HG03159 (cell line): ENCODE results near the gene AKT1.

Experiments used
- ATAC-seq: cut with Tn5 transposase; IDR thresholded peaks from one replicate; pipeline ENCODE4 v1.9.1; 2021; ENCODE audit warnings: mild to moderate bottlenecking, moderate library complexity; ENCODE audit not compliant: unreplicated experiment

The AKT1 gene

DNA sequence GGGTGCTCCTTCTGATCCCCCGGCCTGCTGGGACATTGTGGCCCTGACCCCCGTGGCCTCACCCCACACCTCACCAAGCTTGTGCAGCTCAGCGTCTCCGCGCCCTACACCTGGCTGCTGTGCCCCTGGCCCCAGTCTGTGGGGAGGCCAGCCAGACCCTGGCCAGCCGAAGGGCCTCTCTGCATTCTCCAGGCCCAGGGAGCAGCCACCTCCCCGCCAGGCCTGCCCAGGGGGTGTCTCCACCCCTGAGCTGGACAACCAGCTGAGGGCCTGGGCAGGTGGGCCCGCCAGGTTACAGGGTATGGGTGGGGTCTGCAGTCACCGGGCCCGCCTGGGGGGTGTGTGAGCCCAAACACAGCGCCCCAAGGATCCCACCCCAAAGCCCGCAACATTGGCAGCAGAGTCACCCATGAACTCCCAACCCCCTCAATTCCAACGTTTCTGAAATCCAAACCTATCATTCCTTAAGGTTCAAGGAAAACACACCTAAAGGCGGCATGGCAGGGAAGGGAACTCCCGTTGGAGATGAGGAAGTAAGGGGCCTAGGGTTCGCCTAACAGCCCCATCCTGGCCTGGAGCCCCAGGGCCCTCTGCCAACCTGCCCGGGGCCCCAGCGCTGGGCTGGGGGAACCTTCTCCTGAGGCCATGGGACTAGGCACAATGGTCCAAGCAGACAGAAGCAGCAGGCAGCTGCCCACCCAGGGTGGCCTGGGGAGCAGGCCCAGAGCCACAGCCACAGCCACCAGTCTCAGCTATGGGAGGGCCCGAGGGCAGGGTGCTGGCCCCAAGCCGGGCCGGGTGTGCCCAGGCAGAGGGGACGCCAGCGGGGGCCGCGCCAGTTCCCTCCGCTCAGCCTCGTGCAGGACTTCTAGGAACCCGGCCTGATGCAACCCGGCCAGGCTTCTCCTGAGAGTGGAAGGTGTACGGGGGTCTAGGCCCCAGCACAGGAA is 8.5 kb downstream of the AKT1 start:
- ATAC-seq: no peak

DNA sequence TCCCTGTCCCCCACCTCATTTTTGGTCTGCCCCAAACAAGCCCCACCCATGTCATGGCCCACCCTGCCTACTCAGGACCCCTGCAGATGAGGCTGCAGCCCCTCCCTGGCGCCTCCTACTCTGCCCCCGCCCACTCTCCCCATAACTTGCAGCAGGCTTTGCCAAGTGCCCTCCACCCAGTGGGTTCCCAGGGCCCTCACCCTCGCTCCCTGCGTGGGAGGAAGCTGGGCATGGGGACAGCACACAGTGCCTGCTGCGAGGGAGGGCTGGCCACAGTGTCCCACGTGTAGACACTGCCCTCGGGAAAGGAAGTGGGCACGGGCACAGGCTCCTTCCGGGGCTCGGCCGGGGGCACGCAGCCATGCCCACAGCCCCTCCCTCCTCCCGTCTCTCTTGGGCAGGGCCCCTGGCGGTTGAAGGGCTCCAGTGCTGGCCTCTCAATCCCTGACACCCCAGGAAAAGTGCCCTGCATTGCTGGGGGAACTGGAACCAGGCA is 9.4 kb downstream of the AKT1 start:
- ATAC-seq: no peak

DNA sequence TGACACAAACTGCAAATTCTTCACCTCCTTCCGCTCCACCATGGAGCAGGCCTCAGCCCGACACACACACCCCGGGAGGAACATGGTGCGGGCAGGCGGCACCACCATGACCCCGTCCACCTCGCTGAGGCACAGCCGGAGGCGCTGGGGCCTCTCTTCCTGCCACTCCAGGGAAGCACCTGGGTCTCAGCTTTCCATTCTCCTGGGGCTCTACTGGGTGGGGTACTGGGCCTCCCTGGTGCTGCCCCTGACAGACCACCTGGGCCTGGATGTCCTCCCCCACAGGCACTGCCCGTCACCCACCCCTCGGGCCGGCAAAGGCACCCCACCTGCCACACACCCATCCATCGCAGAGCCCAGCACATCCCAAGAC is 9.9 kb downstream of the AKT1 start:
- ATAC-seq: no peak

DNA sequence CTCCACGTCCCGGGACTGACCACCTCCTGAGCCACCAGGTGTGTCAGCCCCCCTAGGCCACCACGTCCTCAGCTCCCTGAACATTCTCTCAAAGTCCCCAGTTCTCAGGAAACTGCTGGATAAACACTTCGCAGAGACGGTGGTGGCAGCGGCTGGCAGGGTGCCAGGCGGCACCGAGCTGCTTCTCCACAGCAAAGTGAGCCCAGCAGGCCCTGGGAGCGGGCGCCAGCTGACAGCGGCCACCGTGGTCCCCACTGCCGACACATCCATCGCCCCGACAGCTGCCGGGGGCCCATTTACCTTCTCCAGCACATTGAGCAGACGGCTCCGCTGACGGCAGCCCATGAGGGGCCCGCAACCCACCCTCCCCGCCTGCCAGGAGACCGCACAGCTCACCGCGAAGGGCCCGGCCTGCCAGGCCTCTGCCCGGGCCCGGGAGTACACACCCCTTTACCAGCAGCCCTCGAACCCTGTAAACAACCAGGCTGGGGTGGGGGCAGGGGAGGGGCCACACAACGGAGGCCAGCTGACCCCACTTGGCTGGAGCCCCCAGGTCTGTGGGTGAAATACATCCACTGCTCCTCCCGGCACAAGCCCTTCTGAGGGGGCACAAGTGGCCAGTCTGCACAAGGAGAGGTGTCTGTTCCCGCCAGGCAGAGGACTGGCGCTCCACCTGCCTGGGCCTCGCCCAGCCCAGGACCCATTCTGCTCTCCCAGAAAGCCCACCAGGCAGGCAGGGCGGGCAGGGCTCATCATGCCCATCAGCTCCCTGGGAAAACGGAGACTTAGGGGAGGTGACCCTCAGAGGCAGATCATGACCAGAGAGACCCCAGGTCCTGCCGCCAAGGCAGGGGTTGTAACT is 10.5 kb downstream of the AKT1 start:
- ATAC-seq: no peak

DNA sequence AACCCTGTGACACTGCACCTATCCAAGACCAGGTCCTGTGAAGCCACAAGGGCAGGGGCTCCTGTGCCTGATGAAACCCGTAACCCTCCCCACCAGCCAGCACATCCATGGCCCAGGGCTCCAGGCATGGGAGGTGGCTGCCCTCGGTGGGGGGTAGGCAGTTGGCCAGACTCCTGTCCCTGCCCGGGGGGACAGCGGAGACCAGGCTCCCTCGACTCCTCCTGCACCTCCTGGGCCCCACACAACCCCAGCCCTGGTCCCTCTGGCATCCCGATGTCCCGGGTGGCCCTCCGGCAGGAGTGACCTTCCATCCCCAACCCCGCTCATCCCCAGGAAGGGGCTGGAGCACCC is 11.4 kb downstream of the AKT1 start:
- ATAC-seq: no peak

DNA sequence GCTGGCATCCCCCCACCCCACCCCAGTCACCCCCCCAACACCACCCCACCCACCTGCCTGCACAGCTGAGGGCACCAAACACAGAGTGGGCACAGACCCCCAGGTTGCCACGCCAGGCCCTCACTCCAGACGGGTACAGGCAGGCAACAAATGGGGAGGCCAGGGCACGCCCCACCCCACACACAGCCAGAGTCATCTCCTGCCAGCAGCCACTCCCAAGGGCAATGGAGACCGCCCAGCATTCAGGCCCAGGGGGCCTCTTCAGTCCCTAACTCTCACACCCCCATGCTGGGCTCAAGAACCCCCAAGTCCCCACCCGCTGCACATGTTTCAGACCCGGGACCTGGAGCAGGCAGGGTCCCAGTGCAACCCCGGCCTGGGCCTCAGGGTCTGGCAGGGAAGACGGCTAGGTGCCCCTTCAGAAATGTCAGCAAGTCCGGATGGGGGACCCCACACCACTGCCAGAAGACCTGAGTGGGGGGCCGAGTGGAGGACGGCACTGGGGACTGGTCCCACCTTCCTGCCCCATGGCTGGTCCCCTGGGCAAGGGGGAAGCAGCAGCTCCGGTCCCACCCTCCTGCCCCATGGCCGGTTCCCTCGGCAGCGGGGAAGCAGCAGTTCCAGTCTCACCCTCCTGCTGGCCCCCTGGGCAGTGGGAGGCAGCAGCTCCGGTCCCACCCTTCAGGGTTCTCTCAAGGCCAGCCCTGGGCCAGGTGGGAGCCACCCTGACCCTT is 11.9 kb downstream of the AKT1 start:
- ATAC-seq: no peak

DNA sequence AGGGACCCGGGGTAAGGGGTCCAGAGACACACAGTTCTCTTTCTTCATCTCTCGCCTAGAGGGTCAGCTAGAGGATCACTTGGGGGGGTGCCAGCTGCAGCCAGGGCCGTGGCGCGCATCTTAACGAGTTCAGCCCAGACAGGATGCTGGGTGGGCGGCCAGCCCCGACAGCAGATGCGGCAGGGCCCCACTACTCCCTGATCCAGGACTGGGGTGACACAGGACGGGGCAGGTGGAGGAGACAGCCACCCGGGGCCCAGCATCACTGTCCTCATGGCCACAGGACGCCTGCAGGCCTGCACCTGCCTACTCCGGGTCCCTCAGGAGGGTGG is 12.8 kb downstream of the AKT1 start:
- ATAC-seq: no peak

DNA sequence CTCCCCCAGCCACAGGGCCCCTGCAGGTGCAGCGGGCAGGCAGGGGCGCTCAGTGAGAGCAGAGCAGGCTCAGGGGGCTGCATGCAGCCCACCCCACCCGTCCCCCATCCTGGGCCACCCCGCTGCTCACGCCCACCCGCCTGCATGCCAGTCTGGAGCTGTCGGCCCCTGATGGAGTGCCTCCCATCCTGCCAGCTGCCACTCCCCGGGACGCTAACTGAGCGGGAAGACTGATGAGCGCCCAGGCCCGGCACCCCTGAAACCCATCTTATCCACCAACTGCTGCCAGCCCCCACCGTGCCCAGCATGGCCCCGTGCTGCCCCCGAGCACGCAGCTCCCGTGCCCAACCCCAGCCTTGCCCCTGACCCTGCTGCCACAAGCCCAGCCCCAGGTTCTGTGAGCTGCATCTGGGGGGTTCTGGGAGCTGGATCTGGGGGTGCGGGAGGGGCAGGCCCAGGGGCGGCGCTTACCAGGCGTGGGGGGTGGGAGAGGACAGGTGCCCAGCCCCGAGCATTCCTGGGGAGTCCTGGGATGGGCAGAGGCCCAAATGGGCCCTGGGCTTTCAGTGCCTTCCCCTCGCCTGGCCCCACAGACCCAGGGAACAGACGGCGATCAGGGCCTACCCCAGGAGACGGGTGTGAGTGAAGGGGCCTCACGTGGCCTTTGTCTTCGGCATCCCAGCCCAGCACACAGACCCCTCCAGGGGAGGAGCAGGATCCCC is 13.3 kb downstream of the AKT1 start:
- ATAC-seq: no peak

DNA sequence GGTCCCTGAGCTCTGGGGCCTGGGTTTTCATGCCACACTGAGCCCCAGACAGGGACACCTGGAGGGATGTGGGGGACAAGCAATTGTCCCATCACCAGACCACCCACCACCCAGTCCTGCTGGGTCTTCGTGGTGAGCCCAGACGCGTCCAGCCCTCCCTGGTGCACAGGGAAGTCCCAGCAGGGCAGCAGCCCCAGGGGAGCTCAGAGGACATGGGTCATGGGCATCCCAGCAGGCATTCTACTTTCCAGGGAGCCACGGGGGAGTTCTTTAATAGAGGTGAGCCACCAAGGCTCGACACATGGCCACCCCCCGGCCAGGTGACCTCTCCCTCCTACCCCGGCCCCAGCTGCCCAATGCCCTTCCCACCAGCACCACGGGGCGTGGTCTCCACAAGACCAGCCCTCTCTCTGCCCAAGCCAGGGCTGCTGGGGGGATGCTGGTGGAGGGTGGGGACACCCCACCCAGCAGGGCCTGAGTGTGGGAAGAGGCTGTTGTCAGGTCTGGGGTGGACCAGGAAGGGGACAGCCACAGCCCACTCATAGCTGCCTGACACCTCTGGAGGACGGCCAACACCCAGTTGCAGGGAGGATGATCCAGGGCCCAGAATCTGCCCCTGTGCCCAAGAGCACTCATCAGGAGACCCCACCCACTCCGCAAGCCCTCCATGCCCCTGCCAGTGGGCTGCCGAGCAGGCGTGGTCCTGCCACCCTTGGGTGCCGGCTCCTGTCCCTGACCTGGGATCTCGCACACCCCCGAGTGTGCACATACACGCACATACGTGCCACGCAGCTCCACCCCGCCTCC is 14.1 kb downstream of the AKT1 start:
- ATAC-seq: no peak

DNA sequence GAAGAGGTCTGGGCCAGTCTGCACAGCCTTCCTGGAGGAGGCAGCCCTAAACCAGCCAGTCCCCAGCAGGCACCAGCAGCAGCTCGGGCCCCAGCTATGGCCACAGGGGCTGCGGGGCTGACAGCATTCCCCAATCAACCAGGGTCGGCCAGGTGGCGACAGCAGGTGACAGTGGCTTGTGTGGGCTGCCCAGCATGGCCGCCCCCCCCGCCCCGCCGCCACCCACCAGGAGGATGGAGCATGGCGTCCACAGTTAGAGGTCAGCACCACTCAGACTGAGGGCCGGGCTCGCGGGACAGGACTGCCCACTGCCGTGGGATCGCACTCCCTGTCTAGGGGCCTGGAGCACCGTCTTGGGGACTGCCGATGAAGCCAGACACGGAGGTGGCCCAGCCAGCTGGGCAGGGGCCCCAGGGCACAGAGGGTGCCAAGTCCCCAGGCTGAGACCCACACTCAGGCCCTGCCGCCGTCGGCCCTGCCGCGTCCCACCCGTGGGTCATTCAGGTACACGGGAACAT is 15.0 kb downstream of the AKT1 start:
- no peak for ATAC-seq

DNA sequence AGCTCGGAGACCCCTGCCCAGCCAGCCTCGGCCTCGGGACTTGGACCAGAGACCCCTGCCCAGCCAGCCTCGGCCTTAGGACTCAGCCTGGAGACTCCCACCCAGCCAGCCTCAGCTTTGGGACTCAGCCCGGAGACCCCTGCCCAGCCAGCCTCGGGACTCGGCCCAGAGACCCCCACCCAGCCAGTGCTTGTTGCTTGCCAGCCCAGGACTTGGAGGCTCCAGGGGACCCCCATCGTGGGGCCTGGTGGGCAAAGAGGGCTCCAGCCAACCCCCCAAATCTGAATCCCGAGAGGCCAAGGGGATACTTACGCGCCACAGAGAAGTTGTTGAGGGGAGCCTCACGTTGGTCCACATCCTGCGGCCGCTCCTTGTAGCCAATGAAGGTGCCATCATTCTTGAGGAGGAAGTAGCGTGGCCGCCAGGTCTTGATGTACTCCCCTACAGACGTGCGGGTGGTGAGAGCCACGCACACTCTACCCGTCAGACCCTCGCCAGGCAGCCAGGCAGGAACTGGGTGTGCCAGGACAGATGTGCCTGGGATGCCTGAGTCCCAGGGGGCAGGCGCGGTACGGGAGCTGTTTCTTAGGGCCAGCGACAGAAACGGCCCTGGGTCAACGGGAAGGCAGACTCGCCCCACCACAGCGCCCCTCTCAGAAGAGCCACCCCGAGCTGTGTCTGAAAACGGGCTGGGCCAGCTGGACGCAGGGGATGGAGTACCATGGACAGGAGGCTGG is 15.6 kb downstream of the AKT1 start:
- no peak for ATAC-seq

DNA sequence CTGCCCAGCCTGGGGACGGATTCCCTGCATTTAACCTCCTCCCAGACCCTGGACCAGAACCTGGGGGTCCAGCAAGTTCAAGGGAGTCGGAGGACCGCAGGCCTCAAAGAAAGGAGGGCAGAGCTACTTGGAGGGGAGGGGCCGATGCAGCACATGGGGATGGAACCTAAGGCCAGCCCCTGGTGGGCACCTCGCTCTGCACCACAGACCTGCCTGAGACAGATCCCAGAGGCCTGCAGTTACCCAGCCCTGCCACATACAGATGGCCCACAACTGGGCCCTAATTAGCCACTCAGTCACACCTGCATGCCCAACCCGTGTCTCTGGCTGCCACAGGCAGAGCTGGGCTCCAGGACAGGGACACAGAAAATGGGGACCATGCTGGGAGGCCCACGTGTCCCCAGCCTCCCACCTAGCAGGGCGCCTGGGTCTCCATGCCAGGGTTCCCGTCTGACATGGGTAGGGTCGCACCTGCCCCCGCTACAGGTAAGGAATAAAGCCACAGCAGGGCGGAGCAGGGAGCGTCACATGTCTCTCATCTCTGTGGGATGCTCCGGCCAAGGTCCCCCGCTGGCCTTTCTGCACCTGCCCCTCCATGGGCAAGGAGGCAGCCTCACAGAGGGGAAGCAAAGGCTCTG is 16.7 kb downstream of the AKT1 start:
- no peak for ATAC-seq

DNA sequence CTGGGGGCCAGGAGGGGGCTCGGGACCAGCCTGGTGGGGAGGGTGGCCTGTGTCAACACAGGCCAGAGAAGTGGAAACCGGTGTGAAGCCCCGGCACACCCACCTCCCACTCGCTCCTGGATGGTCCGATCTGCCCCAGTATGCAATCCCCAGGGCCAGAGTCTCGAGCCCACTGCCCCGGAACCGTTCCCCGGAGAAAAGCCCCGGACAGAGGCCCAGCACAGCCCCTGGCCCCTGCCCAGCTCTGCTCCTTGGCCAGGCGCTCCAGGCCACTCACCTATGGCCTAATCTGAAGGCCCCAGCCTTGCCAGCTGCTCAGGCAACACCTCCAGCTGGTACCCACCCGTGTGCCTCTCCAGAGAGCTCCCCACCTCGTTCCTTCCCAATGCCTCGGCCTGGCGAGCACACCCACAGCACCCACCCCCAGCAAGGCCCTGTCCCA is 17.7 kb downstream of the AKT1 start:
- ATAC-seq: no peak

DNA sequence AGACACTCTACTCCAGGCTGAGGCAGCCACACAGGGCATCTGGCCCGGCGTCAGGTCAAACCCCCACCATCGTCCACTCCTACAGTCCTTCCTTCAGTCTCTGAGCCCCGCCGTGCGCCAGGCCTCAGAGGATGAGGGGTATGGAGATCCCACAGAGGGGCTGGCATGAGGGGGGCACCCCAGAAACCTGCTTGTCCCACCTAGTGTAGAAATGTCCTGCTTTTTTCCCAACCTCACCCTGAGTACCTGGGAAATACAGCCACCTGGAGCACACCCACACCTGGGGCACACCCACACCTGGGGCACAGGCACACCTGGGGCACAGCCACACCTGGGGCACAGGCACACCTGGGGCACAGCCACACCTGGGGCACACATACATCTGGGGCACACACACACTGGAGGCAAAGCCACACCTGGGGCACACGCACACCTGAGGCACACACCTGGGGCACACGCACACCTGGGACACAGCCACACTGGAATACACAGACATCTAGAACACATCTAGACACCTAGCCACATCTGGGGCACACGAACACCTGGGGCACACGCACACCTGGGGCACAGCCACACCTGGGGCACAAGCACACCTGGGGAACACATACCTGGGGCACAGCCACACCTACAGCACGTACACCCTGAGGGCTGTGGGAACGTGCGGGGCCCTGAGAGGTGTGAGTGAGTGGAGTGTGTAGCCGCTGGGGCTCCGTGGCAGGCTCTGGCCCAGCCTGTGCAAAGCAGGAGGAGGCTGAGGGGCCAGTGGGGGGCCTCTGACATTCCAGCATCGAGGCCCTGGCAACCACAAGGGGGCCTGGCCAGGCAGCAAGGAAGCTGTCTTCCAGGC is 18.4 kb downstream of the AKT1 start:
- no peak for ATAC-seq

DNA sequence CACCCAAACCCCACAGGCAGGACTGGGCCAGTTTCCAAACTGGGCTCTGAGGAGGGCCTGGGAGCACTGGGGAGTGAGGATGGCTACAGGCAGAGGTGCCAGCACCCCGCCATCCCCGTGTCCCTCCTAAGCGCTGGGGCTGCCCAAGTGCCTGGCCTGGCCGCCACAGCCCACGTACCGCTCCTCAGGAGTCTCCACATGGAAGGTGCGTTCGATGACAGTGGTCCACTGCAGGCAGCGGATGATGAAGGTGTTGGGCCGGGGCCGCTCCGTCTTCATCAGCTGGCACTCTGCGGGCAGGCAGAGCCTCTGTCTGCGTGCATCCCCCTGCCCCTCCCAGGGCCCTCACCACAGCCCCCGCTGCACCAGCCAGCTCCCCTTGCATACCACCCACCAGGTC is 19.1 kb downstream of the AKT1 start:
- no peak for ATAC-seq

DNA sequence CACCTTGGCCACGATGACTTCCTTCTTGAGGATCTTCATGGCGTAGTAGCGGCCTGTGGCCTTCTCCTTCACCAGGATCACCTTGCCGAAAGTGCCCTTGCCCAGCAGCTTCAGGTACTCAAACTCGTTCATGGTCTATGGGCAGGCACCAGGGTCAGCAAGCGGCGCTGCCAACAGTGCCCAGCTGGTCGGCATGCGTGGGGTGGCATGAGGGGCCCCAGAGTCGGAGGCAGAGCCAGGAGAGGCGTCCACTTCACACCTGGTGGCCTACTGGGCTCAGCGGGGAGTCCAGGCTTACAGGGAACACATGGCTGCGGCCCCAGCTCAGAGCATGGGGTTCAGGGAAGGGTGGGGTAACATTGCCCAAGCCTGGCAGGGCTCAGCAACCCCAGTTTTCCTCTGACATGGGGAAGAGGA is 20.5 kb downstream of the AKT1 start:
- ATAC-seq: no peak

DNA sequence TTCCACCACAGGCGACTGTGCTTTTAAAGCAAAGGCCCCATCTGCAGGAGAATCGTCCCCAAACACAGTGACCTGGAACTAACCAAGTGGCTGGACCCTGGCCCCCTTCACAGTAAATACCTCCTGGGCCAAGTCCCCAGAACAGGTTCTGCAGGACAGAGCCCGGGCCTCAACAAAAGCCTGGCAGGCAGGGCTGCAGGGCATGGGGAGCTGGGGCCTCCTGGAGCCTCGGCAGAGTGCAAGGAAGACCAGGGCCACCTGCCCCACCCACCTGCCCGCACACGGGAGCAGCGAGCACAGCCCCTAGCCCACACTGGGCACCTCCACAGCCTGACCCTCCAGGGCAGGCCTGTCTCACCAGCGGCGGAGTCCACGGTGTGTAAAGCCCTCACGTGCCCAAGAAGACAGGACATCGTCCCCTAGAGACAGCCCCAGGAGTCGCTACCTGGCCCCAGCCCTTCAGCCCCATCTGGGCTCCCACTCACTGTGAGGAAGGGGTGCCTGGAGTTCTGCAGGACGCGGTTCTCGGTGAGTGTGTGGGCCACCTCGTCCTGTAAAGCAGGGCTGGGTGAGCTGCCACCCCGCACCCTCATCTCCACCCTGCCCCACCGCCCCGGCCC is 21.0 kb downstream of the AKT1 start:
- ATAC-seq: no peak
